OCI-LY1 (cell line): ENCODE results near the gene PLEKHH2.

Experiments
- H2AFZ ChIP-seq: fragments of 200-600 bp; sonication (generic), shearing (Covaris generic); 2 replicates; pipeline ENCODE4 v1.6.0; 2014; ENCODE audit warnings: antibody characterized with exemption, mild to moderate bottlenecking, low read length
- H3F3A ChIP-seq: fragments of 200-600 bp; sonication (generic), shearing (Covaris generic); 2 replicates; pipeline ENCODE4 v1.6.0; 2014; ENCODE audit warnings: mild to moderate bottlenecking, antibody characterized with exemption, low read length, moderate library complexity; ENCODE audit not compliant: insufficient read depth
- H3K27ac ChIP-seq: fragments of 200-600 bp; sonication (generic); 2 replicates; pipeline ENCODE4 v1.5.1; 2014; ENCODE audit warnings: low read length, mixed run types, mild to moderate bottlenecking, low read depth; ENCODE audit not compliant: poor library complexity, severe bottlenecking
- H3K27me3 ChIP-seq: fragments of 200-600 bp; sonication (generic); 2 replicates; pipeline ENCODE4 v1.6.0; 2014; ENCODE audit warnings: antibody characterized with exemption, mild to moderate bottlenecking, low read length, moderate library complexity; ENCODE audit not compliant: insufficient read depth
- H3K36me3 ChIP-seq: fragments of 200-600 bp; sonication (generic); 2 replicates; pipeline ENCODE4 v1.6.1; 2014; ENCODE audit warnings: mild to moderate bottlenecking, antibody characterized with exemption, low read length, moderate library complexity, mixed read lengths; ENCODE audit not compliant: insufficient read depth
- H3K4me1 ChIP-seq: fragments of 200-600 bp; sonication (generic); 2 replicates; pipeline ENCODE4 v1.5.1; 2014; ENCODE audit warnings: mild to moderate bottlenecking, low read length, moderate library complexity; ENCODE audit not compliant: insufficient read depth, severe bottlenecking
- H3K4me2 ChIP-seq: fragments of 200-600 bp; sonication (generic), shearing (Covaris generic); 2 replicates; pipeline ENCODE4 v1.6.1; 2014; ENCODE audit warnings: low read length
- H3K4me3 ChIP-seq: fragments of 200-600 bp; sonication (generic); 2 replicates; pipeline ENCODE4 v1.5.1; 2014; ENCODE audit warnings: low read length, low read depth, mild to moderate bottlenecking, mixed read lengths; ENCODE audit not compliant: poor library complexity, severe bottlenecking
- H3K79me2 ChIP-seq: fragments of 200-600 bp; shearing (Covaris generic); 2 replicates; pipeline ENCODE4 v1.6.1; 2016; ENCODE audit warnings: mixed run types, low read length, mixed read lengths; ENCODE audit not compliant: insufficient read depth
- H3K9ac ChIP-seq: fragments of 200-600 bp; sonication (generic), shearing (Covaris generic); 2 replicates; pipeline ENCODE4 v1.6.1; 2014; ENCODE audit warnings: mild to moderate bottlenecking, low read length, mixed read lengths
- H3K9me2 ChIP-seq: fragments of 200-600 bp; sonication (generic), shearing (Covaris generic); 2 replicates; pipeline ENCODE4 v1.6.1; 2014; ENCODE audit warnings: low read depth, mild to moderate bottlenecking, low read length, mixed read lengths
- H3K9me3 ChIP-seq: fragments of 200-600 bp; shearing (Covaris generic); 2 replicates; pipeline ENCODE4 v1.6.1; 2014; ENCODE audit warnings: low read length, mixed read lengths
- H4K20me1 ChIP-seq: fragments of 200-600 bp; sonication (generic), shearing (Covaris generic); 2 replicates; pipeline ENCODE4 v1.6.0; 2016; ENCODE audit warnings: mild to moderate bottlenecking, low read length; ENCODE audit not compliant: insufficient read depth
- EZH2 ChIP-seq: fragments of 200-600 bp; sonication (generic), shearing (Covaris generic); IDR thresholded peaks from 2 replicates; pipeline ENCODE4 v1.8.0; 2017; ENCODE audit warnings: borderline replicate concordance, mixed run types, mild to moderate bottlenecking, antibody characterized with exemption, low read length, moderate library complexity, mixed read lengths
- TF ChIP-seq, protein P1 (sequence below): fragments of 200-600 bp; sonication (generic), shearing (Covaris generic); IDR thresholded peaks from 2 replicates; pipeline ENCODE4 v1.5.1; 2017; ENCODE audit warnings: mild to moderate bottlenecking, antibody characterized with exemption, low read length, moderate library complexity, mixed read lengths

The PLEKHH2 gene

DNA sequence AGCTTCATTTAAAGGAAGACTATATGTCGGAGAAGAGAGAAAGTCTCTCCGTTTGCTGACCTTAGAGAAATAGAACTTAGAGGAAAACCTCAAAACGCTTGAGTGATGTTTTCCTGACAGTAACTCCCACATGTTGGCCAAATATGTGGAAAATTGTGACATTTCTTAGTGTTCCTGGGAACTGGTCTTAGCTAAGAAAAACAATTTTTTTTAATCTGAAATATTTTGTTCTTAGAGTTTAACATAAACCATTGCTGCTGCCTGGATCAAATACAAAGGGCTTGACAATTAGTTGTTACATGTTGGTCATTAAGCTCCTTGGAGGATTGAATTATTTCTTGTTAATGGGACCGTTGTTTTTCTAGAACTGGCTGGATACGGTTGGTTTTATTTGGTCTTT is 153.1 kb downstream of the PLEKHH2 start:
- no peak for TF ChIP-seq EZH2
- TF ChIP-seq, protein P1, sequence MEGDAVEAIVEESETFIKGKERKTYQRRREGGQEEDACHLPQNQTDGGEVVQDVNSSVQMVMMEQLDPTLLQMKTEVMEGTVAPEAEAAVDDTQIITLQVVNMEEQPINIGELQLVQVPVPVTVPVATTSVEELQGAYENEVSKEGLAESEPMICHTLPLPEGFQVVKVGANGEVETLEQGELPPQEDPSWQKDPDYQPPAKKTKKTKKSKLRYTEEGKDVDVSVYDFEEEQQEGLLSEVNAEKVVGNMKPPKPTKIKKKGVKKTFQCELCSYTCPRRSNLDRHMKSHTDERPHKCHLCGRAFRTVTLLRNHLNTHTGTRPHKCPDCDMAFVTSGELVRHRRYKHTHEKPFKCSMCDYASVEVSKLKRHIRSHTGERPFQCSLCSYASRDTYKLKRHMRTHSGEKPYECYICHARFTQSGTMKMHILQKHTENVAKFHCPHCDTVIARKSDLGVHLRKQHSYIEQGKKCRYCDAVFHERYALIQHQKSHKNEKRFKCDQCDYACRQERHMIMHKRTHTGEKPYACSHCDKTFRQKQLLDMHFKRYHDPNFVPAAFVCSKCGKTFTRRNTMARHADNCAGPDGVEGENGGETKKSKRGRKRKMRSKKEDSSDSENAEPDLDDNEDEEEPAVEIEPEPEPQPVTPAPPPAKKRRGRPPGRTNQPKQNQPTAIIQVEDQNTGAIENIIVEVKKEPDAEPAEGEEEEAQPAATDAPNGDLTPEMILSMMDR, result no peak
- no peak overlapping the region for H3K4me2 ChIP-seq

DNA sequence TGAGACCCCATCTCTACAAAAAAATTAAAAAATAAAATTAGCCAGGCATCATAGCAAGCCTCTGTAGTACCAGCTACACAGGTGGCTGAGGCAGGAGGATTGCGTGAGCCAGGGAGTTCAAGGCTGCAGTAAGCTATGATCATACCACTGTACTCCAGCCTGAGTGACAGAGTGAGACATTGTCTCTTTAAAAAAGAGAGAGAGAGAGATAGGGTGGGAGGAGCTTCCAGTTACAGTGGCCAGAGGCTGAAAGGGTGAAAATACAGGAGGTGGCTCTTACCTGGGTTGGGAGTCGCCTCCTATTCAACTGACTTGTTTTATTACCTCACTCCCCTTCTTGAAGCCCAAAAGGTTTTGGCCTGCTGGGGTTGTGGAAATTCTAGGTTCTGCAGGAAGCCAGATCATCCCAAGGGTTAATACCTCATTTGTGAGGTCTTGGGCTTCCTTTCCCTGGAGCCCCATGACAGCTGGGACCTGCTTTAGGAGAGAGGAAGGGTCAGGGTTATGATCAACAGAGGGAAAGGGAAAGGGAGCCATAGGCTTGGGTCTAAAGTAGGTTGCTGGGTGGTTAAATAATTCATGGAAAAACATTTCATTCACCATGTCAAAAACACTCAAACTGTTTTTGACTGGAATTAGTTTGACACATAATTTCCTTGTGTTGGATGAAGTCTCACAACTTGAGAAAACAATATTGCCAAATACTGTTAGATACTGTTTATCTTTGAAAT is 154.1 kb downstream of the PLEKHH2 start:
- H3K4me1 ChIP-seq, result no peaks in the 10 kb centered on the region
- no peak overlapping the region for H3K27ac ChIP-seq

More for the DNA sequence above, 153.1 kb downstream of the PLEKHH2 start:
- Histone ChIP-seq H3K27me3 (no peaks in the 10 kb centered on the region), H2AFZ (no peak overlapping the region), H3K4me3 (no peak overlapping the region), H3K9ac (no peak overlapping the region), H4K20me1 (no peaks in the 10 kb centered on the region), H3K9me2 (no peaks in the 10 kb centered on the region), H3K4me1 (no peaks in the 10 kb centered on the region), H3K36me3 (no peaks in the 10 kb centered on the region), H3K27ac (no peak overlapping the region), H3K9me3 (no peaks in the 10 kb centered on the region), H3K79me2 (no peaks in the 10 kb centered on the region), H3F3A (no peaks in the 10 kb centered on the region)

DNA sequence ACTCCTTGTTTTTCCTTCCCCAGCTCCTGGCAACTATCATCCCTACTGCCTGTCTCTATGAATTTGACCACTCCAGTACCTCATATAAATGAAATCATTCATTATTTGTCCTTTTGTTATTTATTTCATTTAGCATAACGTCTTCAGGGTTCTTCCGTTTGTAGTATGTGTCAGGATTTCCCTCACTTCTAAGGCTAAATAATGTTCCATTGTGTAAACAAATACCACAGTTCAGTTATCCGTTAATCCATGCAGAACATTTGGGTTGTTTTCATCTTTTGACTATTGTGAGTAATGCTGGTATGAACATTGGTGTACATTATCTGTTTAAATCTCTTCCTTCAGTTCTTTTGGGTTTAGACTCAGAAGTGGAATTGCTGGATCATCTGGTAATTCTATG is 155.6 kb downstream of the PLEKHH2 start:
- Histone ChIP-seq H2AFZ (no peak overlapping the region), H3K36me3 (no peaks in the 10 kb centered on the region), H3F3A (no peaks in the 10 kb centered on the region), H3K9me3 (no peaks in the 10 kb centered on the region), H4K20me1 (no peaks in the 10 kb centered on the region), H3K79me2 (no peaks in the 10 kb centered on the region), H3K4me3 (no peak overlapping the region), H3K27ac (no peak overlapping the region), H3K27me3 (no peaks in the 10 kb centered on the region), H3K9ac (no peak overlapping the region), H3K4me2 (no peak overlapping the region), H3K9me2 (no peaks in the 10 kb centered on the region), H3K4me1 (no peaks in the 10 kb centered on the region)
- TF ChIP-seq, protein P1, result no peak
- TF ChIP-seq EZH2, result no peak

More for the DNA sequence above, 154.1 kb downstream of the PLEKHH2 start:
- no peaks in the 10 kb centered on the region for H3K9me2 ChIP-seq
- TF ChIP-seq EZH2, result no peak
- TF ChIP-seq, protein P1, result no peak
- no peaks in the 10 kb centered on the region for H3K9me3 ChIP-seq
- no peaks in the 10 kb centered on the region for H3F3A ChIP-seq
- H2AFZ ChIP-seq, result no peak overlapping the region
- no peaks in the 10 kb centered on the region for H3K36me3 ChIP-seq
- no peak overlapping the region for H3K4me3 ChIP-seq
- no peak overlapping the region for H3K4me2 ChIP-seq
- H3K9ac ChIP-seq, result no peak overlapping the region
- H4K20me1 ChIP-seq, result no peaks in the 10 kb centered on the region
- H3K27me3 ChIP-seq, result no peaks in the 10 kb centered on the region
- H3K79me2 ChIP-seq, result no peaks in the 10 kb centered on the region
